NCI-H82 treated with DMSO at 0.1 percent for 48 hours (cell line): ENCODE data around the gene PUS7L.

ENCODE experiments used
- DNase-seq: peaks from one replicate; lab custom pipeline; 2025; ENCODE audit not compliant: unreplicated experiment; lab: John Stamatoyannopoulos, UW

The PUS7L gene, protein sequence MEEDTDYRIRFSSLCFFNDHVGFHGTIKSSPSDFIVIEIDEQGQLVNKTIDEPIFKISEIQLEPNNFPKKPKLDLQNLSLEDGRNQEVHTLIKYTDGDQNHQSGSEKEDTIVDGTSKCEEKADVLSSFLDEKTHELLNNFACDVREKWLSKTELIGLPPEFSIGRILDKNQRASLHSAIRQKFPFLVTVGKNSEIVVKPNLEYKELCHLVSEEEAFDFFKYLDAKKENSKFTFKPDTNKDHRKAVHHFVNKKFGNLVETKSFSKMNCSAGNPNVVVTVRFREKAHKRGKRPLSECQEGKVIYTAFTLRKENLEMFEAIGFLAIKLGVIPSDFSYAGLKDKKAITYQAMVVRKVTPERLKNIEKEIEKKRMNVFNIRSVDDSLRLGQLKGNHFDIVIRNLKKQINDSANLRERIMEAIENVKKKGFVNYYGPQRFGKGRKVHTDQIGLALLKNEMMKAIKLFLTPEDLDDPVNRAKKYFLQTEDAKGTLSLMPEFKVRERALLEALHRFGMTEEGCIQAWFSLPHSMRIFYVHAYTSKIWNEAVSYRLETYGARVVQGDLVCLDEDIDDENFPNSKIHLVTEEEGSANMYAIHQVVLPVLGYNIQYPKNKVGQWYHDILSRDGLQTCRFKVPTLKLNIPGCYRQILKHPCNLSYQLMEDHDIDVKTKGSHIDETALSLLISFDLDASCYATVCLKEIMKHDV

DNA sequence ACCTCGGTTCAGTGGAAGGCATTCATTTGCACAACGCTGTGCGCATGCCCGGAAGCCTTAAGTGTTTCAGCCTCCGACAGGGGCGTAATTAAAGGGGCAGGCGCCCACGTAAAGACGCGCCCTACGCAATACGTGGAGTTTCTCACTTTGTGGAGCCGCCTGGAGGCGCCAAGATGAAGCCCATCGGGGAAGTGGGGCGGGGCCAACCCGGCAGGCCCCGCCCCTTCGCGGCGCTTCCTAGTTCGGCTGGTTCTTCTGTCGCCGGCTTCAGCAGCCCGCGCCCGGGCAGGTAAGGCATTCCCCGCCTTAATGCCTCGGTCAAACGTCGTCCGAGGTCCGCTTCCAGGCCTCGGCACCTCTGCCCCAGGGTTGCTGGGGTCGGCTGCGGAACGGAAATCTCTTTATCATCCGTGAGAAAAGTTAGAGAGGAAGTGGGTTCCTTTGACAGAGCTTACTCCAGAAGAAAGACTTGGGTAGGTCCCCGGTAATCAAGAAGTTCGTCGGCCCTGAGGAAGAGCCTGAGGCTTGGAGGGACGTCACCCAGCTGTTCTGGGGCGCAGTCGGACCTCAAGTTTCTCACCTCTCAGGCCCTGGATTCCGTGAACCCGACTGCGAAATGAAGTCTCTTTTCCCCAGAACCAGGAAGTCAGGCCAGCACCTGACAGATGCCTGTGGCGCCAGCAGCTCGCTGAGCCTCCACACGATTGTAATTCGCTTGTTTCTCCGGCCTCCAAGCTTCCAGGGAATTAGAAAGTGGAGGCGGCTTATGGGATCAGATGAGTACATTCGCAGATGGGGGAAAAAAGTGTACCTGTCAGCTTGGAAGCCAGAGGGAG, at the start of gene PUS7L, which contains the start of gene IRAK4:
Gene PUS7L, minus strand, starts transcription at position 63 of the 836 bp plus-strand sequence. CDS start 3,545 bp downstream, outside the sequence.
Gene IRAK4, plus strand, starts transcription at position 224 of the 836 bp plus-strand sequence. CDS start 9,161 bp downstream, outside the sequence.
- DNase-seq, result peak; percentile 96

GRCh38 chr12:43807386-43807785, 48.8 kb upstream of the PUS7L start:
- no peak for DNase-seq

GRCh38 chr12:43806737-43807072, 48.1 kb upstream of the PUS7L start:
- DNase-seq, result no peak

GRCh38 chr12:43805860-43806736, 47.5 kb upstream of the PUS7L start, which contains the start of gene TWF1:
Gene TWF1 (minus strand): TSS chr12:43806317. CDS start chr12:43806245, 72 bp downstream.
- peak; percentile 49 for DNase-seq

DNA sequence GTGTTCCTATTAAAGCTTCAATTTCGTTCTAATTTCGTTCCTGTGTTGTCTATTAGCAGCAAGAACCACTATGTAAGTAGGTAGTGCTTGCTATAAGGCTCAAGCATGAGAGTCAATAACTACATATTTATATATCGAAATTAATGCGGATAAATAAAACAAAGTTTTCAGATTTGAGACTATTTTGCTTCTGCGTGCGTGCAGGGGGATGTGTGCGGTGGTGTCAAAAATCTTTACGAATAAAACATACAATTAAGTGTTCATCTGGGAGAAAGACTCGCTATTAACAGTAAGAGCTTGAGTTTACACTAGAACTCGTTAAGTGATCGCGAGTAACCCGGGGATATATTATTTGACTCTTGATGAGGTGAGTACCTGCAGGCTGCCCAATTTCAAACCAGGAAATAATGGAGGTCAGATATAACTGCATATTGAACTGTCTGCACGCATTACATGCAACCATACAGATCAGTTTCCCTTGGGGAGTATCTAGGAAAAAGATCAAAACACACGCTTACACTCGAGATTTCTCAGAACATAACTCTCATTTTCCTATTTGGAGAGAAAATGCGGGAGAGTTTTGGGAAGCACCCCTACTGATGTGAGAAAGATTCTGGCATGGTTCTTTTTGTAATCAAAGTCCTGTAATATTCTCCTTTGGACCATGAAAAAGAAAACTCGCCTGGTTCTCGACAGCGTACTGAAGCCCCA, 46.7 kb upstream of the PUS7L start:
- no peak for DNase-seq

DNA sequence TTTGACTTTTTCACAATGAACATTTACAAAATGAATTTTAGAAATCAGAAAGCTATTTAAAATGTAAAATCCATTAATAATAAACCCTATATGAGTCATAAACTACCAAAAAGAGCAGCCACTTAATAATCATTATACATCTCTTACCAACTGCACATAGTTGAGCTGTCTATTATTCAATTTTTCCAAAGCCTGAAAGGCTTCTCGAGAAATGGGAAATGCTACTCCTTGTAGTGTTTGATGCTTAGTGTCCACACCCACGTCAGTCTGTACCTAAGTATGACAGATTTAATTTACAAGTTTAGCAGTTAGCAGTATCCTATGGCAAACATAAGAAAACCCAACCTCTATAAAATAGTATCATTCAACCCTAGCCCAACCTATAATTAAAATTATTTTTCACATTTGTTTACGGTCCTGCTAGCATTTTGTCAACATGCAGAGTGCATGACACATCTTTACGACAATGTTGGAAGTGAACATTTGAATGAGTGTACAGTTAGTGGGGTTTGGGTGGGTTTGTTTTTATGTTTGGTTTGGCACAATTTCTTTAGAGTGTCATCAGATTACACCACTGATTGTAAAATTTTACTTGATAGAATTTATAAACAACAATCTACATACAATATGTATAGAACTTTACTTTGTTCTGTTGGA, 39.1 kb upstream of the PUS7L start:
- DNase-seq, result no peak

- no peak for DNase-seq
Observed at GRCh38 chr12:43795716-43796280, 37.2 kb upstream of the PUS7L start.

GRCh38 chr12:43789941-43790340, 31.4 kb upstream of the PUS7L start:
- no peak for DNase-seq

DNA sequence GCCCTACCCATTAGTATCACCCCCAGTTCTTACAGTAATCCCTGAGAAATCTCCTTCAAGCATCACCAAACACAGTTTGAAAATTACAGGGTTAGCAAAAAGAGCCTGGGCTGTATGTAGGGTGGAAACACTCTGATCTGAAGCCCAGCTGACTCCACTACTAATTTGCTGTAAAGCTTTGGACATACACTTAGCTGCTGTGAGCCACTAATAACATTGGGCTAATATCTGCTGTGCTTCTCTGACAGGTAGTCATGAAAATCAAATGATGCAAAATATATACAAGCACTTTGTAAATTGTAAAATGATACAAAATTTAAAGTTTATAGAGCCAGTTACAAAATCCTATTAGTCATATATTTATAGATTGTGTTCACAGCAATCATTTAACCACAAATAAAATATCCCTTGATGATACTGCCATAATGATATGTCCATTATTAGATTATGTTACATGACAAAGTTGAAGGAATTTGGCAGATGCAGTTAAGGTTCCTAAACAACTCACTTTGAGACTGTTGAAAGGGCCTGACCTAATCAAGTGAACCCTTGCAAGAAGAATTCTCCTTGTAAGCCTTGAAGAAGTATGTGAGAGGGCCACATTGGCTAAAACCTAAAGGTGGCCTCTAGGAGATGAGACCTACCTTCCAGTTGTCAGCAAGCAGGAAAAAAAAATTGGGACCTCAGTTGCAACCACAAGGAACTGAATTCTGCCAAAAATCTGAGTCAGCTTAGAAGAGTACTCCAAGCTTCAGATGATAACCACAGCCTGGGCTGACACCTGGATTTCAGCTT, 28.5 kb upstream of the PUS7L start:
- DNase-seq, result no peak

DNA sequence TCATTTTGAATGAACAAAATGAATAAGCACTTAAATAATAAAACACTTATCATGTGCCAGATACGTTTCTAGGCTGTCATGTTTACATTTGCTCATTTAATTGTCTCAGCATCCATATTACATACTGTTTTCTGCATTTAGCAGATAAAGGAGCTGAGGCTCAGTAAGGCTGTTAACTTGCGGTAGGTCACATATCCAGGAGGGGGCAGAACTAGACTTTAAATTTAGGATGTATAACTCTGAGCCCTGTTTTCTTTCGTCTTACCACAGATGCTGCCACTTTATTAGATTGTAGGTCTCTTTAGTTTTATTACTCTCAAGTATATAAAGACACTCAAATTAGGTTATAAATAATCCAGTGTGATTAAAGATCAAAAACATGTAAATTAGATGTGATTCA, 17.9 kb upstream of the PUS7L start:
- peak; percentile 22 for DNase-seq

GRCh38 chr12:43766291-43766690, 7.7 kb upstream of the PUS7L start:
- no peak for DNase-seq

GRCh38 chr12:43764528-43764927, 5.9 kb upstream of the PUS7L start:
- no peak for DNase-seq

DNA sequence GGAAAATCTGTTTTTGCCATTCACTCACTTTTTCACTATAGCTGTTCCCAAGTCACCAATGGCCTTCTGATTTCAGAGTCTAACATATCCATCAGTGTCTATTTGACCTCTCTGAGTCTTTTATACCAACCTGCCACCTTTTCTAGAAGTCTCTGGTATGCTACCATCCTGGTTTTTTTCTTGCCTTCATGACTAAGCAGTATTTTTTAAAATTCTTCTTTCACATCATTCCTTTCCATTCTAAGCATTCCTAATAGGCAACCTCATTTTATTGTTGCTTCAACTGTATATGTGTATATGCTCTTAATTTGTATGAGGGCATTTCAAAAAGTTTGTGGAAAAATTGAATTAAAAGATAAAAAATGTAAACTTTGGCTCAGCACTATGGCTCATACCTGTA, 5.2 kb upstream of the PUS7L start:
- DNase-seq, result no peak

- no peak for DNase-seq
Observed at GRCh38 chr12:43762596-43762995, 4.0 kb upstream of the PUS7L start.

DNA sequence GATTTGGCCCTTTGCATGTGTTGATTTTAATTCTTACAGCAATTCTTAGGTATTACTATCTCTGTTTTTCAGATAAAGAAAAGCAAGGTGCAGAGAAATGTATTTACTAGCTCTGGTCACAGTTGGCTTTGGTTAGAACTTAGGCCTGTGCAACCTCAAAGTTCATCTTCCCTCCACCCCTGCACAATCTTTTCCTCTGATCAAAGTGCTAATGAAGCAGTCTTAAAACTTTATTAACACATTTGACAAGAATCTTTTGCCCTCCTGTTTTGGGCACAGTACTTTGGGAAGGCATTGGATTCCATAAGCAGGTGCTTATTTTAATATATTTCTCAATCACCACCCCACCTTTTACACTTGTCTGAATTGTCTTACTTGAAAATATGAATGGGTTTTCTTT, 2.9 kb upstream of the PUS7L start:
- no peak for DNase-seq

- DNase-seq, result no peak
Observed at GRCh38 chr12:43760396-43760795, 1.8 kb upstream of the PUS7L start.

DNA sequence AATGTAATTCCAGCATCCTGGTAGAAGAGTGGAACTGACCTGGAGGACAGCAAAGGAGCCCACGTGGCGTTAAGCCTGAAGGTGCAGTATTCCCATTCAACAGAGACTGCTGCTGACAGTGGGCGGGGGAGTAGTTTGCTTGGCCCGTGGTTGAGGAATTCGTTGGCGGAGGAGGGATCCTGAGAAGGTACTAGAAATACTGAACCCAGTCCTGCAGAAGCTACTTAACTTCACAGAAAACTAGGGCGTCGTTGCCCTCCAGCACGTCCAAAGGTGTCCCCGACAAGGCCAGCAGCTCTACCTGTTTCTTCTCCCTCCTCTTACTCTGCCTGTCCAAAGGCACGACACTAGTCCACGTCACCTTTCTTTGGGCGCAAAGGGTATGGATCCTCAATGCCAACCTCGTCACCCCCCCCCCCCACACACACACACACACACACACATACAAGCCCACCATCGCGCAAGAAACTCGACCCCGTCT, 303 bp downstream of the PUS7L start:
- DNase-seq, result no peak

- no peak for DNase-seq
Observed at GRCh38 chr12:43754015-43754414, 4.6 kb downstream of the PUS7L start.
